Activated CD4-positive, alpha-beta T cell treated with anti-CD3 and anti-CD28 coated beads, Interleukin-2, Interleukin-4, amounts not matched to agents 100 ng/mL and 50 ng/mL, durations not matched to agents 16 hours and 8 hours (primary cell): ENCODE results near the gene AFDN.

Source experiments
- DNase-seq: peaks from one replicate; pipeline ENCODE4 v3.0.0-alpha.2; 2020; ENCODE audit warnings: low spot score

Gene AFDN

DNA sequence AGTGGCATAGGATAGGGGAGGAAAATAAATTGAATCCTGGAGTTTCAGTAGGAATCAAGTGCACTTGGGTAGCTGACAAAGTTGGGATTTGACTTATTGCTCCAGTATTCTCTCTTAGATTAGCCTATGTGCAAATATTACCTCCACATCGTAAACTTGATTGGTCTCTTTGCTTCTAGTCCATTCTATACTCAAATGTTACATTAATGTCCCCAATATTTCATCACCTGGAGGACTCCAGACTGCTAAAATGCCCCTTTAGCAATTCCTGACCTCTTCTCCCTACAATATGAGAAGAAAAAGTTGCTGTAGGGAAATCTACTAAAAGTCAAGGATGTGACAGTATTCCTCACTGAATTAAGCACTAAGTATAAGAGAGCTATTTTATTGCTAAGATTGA lies 16.3 kb downstream of the AFDN start:
- DNase-seq, result no peak

DNA sequence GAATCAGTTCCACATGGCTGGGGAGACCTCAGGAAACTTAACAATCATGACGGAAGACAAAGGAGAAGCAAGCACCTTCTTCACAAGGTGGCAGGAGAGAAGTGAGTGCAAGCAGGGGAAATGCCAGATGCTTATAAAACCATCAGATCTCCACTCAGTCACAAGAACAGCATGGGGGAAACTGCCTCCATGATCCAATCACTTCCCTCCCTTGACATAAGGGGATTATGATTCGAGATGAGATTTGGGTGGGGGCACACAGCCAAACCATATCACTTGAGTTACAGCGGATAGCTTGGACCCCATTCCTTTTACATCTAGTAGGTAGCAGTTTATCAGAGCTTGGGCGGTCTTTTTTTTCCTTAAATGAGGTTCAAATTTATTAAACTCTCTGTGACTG lies 19.1 kb downstream of the AFDN start:
- DNase-seq, result no peak

DNA sequence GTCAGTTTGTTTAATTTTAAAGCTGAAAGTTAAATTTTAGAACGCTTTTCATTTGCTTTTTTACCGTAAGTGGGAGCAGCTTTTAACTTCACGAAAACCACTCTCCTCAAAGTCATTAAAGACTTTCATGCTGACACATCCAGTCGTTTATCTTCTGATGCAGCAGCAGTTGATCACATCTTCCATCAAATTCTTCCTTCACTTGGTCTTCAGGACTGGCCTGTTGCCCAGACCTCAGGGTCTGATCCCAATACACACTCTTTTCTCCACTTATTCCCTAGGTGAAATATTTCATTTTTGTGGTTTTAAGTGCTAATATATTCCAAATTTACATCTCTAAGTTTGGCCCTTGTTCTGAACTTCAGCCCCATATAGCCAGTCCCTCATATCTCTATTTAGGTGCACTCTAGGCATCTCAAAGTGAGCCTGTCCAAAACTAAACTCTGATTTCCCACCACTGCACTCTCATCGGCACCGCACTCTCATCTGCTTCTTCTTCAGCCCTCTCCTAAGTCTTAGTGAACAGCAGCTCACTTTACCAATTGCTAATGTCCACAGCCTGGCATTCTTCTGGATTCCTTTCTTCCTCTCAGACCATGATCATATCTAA lies 20.4 kb downstream of the AFDN start:
- DNase-seq, result no peak

DNA sequence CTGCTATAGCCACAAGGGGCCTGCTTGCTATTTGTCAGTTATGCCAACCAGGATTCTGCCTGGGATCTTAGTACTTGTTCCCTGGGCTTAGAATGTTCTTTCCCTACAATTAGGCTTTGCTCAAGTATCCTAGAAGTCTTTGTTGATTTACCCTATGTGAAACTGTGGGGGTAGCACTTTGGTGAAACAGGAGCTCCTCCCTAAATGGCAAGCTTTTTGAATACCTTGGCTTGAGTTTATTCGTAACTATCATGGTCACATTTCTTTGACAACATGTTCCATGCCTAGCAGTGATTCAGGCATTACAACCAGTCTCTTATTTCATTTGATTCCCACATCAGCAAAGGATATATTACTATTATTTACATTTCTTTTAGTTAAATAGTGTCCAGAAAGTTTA lies 21.2 kb downstream of the AFDN start:
- DNase-seq, result no peak

DNA sequence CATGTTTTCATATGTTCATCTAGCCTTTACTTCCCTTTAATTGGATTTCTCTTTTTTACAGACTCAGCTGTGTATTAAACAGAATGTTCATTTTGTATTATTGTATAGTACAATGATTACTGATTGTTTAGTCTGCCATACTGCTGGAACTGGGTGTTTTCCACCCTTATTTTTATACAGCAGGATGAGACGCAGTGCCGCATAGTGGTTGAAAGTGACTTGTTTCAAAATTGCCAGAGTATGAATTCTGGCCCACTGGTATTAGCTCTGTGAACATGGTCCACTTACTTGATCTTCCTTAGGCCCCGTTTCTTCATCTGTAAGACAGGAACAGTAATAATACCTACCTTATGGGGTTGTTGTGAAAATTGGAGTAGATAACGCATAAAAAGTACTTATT lies 22.1 kb downstream of the AFDN start:
- DNase-seq, result no peak

DNA sequence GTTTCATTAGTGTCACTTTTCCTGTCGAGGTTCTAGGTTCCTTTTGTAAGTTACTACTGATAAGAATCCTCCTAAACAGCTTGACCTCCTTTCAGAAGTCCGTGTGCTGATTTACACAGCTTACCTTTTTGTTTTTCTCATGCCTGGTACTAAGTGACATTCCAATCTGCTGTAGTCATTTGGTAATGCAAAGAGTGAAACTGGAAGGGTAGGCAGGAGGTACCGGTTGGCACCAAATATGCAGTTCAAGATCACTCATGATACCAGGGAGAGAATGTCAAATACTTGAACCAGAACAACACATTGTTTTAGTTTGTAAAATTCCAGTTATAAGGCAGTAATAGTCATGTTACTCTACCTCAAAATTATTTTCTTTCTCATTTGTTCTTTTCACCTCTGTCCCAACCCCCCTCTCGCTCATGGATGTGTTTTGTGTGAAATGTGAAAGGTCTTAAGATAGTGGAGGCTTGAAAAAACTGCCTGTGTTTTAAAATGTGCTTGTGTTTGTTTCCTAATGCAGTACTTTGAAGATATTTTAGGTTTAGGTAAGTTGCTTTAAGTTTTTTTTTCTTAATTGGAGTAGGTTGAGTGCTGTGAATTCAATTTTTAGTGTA lies 23.2 kb downstream of the AFDN start:
- DNase-seq, result no peak

DNA sequence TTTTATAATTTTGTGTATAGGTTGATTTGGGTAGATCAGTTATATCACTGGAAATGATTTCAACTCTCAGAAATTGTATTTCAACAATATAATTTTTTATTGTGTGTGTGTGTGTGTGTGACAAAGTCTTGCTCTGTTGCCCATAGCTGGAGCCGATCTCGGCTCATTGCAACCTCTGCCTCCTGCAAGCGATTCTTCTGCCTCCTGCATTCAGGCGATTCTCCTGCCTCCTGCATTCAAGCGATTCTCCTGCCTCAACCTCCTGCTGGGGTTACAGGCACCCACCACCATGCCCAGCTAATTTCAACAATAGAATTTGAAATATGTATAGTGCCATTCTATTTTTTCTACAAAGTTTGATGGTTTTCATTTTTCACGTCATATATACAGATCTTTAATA lies 24.1 kb downstream of the AFDN start:
- no peak for DNase-seq

DNA sequence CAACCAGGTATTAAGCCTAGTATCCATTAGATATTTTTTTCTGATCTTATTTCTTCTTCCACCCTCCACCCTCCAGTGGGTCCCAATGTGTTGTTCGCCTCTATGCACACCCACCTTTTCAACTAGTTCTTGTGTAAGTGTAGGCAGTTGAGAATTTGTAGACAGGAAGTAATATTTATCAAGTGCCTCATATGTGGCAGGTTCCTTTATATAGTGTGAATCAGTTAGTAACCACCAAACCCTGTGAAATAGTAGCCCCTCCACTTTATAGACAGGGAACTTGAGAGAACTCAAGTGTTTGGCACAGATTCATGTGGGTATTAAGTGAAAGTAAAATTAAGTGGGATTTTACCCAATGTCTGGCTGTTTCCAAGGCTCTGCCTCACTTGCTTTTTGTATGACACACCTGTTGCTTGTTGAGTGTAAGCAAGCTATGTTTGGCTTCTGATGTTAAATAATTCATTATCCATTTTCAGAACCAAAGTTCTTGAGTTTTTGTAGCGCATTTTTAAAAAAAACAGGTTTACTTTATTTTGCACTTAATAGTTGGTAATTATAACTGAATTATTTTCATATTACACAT lies 24.8 kb downstream of the AFDN start:
- no peak for DNase-seq

DNA sequence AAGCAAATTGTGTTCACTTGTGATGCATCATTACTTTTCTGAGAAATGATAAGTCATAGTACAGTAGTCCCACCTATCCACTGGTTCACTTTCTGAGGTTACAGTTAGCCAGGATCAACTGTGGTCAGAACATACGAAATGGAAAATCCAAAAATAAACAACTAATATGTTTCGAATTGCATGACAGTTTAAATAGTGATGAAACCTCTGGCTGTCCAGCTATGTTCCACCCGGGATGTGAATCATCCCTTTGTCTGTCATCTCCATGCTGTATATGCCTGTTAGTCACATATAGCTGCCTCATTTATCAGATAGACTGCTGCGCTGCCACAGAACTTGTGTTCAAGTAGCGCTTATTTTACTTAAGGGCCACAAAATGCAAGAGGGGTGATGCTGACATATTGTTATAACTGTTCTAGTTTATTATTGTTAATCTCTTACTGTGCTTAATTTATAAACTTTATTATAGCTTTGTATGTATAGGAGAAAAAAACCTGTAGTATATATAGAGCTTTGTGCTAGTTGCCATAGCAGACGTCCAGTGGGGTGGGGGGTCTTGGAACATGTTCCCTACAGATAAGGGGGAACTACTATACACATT lies 29.2 kb downstream of the AFDN start:
- DNase-seq, result peak; percentile 36

DNA sequence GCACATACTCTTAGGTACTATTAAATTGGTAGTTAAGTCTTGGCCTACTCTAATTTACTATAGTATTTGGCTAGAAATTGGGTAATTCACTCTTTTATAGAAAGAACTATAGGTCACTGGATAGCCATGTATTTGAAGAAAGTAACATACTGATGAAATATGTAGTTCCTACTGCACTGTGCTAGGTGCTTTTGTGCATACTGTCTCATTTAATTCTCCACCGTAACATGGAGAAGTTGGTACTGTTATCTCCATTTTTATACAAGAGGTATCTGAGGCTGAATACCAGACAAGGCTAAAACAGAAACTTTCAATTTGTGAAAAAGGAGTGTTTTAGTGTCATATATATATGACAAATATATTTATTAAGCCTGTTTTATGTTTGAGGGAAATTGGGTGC lies 29.8 kb downstream of the AFDN start:
- no peak for DNase-seq

DNA sequence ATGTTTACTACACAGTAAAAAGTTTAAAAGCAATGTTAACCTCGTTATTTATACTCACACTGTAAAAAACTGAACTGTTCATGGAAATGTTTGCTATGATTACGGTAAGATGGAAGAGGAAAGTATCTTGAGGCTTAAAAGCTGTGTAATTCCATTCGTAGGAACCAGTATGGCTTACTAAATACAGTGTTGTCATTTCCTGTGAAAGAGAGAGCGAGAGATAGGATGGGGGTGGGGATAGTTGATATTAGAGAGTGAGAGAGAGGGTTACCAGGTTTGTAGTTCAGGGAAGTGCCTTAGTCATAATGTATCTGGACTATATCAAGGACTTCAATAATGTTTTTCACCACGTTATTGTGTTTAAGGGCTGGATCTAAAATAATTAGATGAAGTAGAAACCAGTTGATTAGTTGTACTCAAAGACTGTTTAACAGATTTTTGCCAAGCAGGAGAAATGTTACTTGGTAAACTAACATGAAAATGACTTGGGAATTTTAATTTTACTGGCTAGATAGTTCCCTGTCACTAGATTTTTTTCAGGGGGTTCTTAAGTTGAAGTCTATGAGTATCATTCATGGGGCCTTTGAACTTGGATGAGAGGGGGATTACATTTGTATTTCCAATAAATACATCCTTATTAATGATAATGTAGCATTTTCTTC lies 30.4 kb downstream of the AFDN start:
- peak; percentile 46 for DNase-seq

DNA sequence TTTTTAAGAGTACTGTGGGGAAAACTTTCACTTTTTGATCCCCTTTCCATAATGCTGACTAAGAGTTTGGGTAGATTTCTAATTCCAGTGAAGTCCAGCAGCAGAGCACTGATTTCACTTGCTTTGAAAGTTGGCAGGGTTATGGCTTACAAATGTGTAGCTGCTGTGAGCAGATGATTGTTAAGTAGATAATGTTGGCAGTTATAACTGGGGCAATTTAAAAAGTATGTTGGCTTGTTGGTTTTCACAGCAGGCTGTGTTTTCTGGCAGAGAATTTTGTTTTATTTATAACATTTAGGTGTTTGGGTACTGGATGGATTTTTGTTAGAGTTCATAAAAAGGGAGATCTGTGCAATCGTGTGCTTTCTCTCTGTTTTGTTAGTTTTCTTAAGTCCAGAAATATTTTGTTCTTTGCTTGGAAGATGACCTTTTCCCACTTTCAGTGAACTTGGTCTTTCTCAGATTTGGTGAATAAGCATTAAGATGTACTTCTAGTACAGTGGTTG lies 31.4 kb downstream of the AFDN start:
- no peak for DNase-seq

DNA sequence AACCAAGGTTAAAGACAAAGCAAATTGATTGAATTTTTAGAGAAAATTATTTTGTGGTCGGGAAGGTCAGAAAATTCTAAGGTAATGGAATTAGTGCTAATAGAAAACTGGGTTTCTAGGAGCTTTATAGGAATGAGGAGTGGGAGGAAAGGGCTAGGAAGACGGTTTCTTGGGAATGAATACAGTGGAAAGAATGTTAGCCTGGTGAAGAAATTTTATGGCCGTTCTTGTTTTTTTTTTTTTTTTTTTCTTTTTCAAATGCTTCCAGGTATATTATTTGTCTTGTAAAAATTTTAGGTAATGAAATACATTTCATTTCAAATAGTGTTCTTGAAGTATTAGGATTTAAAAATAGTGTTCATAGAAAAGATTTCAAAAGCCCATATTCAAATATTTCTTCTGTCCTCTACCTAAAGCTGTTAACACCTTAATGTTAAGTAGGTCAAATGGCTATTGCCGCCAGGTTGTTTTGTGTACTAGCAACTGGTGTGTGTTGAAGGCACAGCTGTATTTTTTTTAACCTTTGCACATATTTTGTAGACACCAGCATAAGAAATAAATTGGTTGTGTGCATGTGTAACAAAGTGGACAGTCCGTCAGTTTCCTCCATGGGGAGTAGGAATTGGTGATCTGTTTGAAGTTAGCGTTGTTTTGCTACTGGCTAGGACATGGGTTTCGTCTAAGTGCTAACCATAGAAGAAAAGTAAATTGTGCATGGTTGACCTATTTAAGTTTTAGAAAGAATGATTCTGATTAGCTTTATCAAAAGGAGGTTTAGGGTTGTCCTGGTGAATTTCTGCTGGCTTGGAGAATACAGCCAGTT lies 32.3 kb downstream of the AFDN start:
- DNase-seq, result no peak

DNA sequence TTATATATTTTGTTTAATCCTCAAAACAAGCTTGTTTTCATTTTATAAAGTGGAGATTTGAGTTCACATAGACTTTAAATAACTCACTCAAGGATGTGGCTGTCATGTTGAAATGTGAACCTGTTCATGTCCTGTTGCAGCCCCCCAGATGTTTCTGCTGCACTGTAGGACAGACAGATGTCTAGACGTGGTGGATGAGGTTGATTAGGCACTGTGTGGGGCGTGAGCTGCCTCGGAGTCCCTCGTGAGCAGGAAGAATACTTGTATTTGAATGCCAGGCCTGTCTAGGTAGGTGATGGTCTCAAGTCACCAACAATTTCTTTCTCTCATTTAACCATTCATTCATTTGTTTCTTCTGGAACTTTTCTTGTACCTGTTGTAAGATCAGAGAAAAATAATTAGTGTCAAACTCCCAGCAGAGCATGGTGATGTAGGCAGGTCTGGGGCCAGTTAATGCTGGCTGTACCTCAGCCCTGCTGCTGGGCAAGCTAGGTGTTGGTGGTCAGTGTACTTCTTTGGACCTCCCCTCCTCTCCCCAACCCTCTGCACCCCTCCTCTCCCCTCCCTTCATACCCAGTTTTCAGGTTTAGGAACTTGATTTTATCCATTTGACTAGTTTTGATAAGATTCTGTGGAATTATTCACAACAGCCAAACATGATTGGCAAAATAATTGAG lies 34.0 kb downstream of the AFDN start:
- no peak for DNase-seq

DNA sequence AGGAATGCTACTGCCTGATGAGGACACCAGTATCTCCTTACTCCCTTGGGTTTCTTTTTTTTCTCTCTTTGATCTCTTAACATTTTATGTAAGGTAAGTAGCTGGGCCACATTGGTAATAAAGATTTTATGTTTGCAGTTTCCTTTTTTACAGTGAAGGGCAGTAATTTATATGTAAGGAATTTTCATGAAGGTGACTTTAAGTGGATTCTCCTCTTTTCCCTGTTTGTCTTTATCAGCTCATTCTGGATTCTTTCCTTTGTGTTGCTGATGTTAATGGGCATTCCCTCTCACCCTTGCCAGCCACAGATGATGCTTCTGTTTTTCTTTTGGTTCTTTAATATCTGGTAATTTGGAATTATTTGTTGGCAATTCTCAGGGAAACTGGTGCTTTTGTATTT lies 34.7 kb downstream of the AFDN start:
- no peak for DNase-seq

DNA sequence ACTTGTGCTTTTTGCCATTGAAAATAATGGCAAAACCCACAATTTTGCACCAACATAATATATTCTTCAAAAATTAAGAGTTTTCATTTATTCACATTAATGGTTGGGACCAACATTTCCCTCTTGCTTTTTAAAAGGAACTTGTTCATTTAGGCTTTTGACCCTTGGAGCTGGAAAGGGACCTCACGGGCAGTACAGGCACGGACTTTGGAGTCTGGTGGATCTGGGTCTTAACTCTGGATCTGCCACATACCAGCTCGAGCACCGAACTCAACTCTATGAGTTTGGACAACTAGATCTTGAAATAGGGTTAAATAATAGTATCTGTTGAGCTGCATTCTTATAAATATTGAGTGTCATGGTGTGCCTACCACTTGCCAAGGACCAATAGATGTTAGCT lies 37.2 kb downstream of the AFDN start:
- no peak for DNase-seq

DNA sequence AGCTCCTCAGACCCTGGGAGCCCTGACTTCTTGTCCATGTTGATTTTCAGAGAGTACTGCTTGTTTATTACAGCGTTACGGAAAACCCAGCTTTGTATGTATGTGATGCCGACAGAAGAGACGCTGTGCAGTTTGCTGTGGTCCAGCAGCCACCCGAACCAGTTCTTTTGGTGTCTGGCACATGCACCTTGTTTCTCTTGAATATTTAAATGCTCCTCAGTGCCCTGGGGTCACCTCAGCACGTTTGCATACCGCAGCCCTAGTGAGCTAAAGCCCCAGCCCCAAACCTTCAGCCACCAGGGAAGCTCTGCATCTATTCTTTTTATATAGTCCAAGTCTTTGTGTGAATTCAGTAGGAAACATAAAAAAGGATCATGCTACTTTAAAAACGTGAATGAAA lies 39.9 kb downstream of the AFDN start:
- DNase-seq, result no peak

DNA sequence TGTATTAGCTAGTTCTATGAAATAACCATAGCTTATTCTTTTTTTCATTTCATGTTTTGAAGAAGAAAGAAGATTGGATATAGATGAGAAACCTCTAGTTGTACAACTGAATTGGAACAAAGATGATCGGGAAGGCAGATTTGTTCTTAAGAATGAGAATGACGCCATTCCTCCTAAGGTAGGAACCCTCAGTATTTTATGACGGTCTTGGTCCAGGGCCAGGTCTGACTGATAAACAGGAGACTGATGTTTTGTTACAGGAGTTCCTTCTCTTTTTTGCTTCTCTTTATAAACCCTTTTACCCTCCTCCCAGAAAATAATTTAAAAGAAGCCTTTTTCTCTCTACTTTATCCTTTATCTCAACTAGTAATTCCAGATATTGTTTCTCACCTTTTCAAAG lies 43.6 kb downstream of the AFDN start:
- no peak for DNase-seq

DNA sequence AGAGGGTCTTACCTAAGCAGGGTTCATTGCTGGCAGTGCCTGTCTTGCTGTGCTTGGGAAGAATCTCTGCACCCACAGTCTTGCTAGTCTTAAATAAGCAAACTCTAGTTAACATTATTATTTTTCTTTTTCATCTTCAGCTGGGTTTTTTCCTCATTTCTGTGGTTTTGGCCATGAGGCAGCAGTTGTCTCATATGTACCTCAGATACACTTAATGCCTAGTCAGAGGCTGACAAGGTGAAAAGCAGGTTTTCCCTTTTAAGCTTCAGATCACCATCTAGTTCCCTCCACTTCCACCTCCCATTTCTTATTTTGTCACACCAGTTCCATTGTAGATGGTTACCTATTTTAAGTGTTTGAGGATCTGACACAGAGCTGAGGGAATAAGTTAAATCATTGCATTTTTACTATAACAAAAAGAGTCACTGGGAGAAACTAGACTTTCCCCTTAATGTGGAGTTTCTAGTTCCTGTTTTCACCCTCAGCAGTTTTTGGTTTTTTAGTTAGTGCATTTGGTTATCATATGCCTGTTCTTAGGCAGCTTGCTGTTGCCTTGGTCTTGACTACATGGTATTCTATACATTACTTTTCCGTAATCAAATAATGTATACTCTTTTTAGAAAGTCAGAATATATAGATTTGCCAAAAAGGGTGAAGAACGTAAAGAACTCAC lies 46.0 kb downstream of the AFDN start:
- DNase-seq, result no peak

DNA sequence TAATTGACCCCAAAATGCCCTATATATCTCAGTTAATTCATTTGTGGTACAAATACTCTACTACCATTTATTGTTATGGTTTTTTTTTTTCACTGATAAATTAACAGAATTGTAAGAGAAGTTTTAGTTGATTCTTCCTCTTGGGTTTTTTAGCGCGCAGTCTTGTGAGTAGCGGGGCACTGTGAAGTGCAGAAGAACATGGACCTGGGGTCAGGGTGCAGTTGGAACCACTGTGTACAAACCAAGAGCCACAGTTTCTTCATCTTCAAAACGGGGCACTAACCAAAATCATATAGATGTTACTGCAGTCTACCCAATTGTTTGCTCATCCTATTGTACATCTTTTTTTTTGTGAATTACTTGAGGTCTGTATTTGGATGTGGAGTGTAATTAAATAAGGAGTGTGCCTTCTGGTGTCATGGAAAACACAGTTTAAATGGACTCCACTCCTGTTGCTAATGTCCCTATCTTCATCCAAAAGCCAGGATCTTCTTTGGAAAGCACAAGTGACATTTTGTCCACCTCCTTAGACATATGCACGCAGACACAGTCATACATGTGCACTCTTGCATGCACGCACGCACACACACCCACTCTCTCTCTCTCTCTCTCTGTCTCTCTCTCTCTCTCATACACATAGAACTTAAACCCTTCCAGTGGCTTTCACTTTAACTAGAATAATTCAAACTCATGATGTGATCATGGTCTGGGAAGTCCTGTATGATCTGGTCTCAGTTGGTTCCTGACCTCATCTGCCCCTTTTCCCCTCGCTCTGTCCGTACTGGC lies 51.5 kb downstream of the AFDN start:
- no peak for DNase-seq
